Measurements from ENCODE around the gene ZP3. TPM values are rescaled to one million over a fixed set of nuclear protein-coding genes. Genes with fewer than 3 reads are reported as not detected.
"Not testable (repeated sequence)": the region's sequence is repeated elsewhere in the genome, so short reads cannot be mapped to it uniquely, and the experiment has no call there.

Gene ZP3
- total RNA-seq, 1 donor from 2014 or later = 0.89 TPM

- H3K4me3 Mint-ChIP-seq; H3K36me3 Mint-ChIP-seq; H3K27ac Mint-ChIP-seq; H3K27me3 Mint-ChIP-seq (ENCODE audit: low read depth); H3K9me3 Mint-ChIP-seq; H3K4me1 Mint-ChIP-seq; DNase-seq (ENCODE audit: low spot score in 2 of 2, unreplicated experiment in 2 of 2): not testable (repeated sequence)
Observed at GRCh38 chr7:76479628-76480027, 54.9 kb downstream of the ZP3 start.

GRCh38 chr7:76480403-76481253, 55.9 kb downstream of the ZP3 start:
- H3K4me3 Mint-ChIP-seq; H3K27me3 Mint-ChIP-seq (ENCODE audit: low read depth); DNase-seq (ENCODE audit: low spot score in 2 of 2, unreplicated experiment in 2 of 2); H3K36me3 Mint-ChIP-seq; H3K9me3 Mint-ChIP-seq; H3K4me1 Mint-ChIP-seq; H3K27ac Mint-ChIP-seq: not testable (repeated sequence)

GRCh38 chr7:76482660-76483059, 57.9 kb downstream of the ZP3 start:
- not testable (repeated sequence) for H3K27me3 Mint-ChIP-seq (ENCODE audit: low read depth); DNase-seq (ENCODE audit: low spot score in 2 of 2, unreplicated experiment in 2 of 2); H3K9me3 Mint-ChIP-seq; H3K4me3 Mint-ChIP-seq; H3K27ac Mint-ChIP-seq; H3K4me1 Mint-ChIP-seq; H3K36me3 Mint-ChIP-seq

GRCh38 chr7:76483081-76483480, 58.3 kb downstream of the ZP3 start:
- H3K9me3 Mint-ChIP-seq; DNase-seq (ENCODE audit: low spot score in 2 of 2, unreplicated experiment in 2 of 2): not testable (repeated sequence)

GRCh38 chr7:76484456-76484855, 59.7 kb downstream of the ZP3 start:
- H3K27ac Mint-ChIP-seq; H3K9me3 Mint-ChIP-seq; H3K4me3 Mint-ChIP-seq; DNase-seq (ENCODE audit: low spot score in 2 of 2, unreplicated experiment in 2 of 2); H3K36me3 Mint-ChIP-seq; H3K4me1 Mint-ChIP-seq; H3K27me3 Mint-ChIP-seq (ENCODE audit: low read depth): not testable (repeated sequence)

More at GRCh38 chr7:76483081-76483480, 58.3 kb downstream of the ZP3 start:
- not testable (repeated sequence) for H3K4me1 Mint-ChIP-seq; H3K27ac Mint-ChIP-seq; H3K36me3 Mint-ChIP-seq; H3K4me3 Mint-ChIP-seq; H3K27me3 Mint-ChIP-seq (ENCODE audit: low read depth)

- not testable (repeated sequence) for H3K9me3 Mint-ChIP-seq; H3K4me1 Mint-ChIP-seq; DNase-seq (ENCODE audit: low spot score in 2 of 2, unreplicated experiment in 2 of 2); H3K4me3 Mint-ChIP-seq; H3K27me3 Mint-ChIP-seq (ENCODE audit: low read depth); H3K27ac Mint-ChIP-seq; H3K36me3 Mint-ChIP-seq
Observed at GRCh38 chr7:76485822-76486610, 61.3 kb downstream of the ZP3 start.

- H3K27ac Mint-ChIP-seq; H3K4me3 Mint-ChIP-seq; H3K4me1 Mint-ChIP-seq; H3K9me3 Mint-ChIP-seq; H3K27me3 Mint-ChIP-seq (ENCODE audit: low read depth); H3K36me3 Mint-ChIP-seq; DNase-seq (ENCODE audit: low spot score in 2 of 2, unreplicated experiment in 2 of 2): not testable (repeated sequence)
Observed at GRCh38 chr7:76486618-76487017, 61.9 kb downstream of the ZP3 start.

- not testable (repeated sequence) for H3K27ac Mint-ChIP-seq; H3K27me3 Mint-ChIP-seq (ENCODE audit: low read depth); H3K9me3 Mint-ChIP-seq; H3K4me3 Mint-ChIP-seq; H3K4me1 Mint-ChIP-seq; DNase-seq (ENCODE audit: low spot score in 2 of 2, unreplicated experiment in 2 of 2); H3K36me3 Mint-ChIP-seq
Observed at GRCh38 chr7:76487969-76488368, 63.2 kb downstream of the ZP3 start.

Other genes with a start within 250 kb of the ZP3 start
- 6.9 to 8.2 TPM (median 7.7 TPM) in 3 replicates for gene SRRM3, start 223.1 kb upstream of the ZP3 start, total RNA-seq
- gene HSPB1, start 122.3 kb upstream of the ZP3 start, total RNA-seq = 235 to 241 TPM (median 239 TPM) in 3 replicates
- gene YWHAG, start 66.0 kb upstream of the ZP3 start, total RNA-seq = 144 to 145 TPM (median 145 TPM) in 3 replicates
- gene SSC4D, start 15.3 kb upstream of the ZP3 start, total RNA-seq = 22.4 to 26.2 TPM (median 25.2 TPM) in 3 replicates
- 18.9 to 24.6 TPM (median 23.4 TPM) in 3 replicates for gene DTX2, start 36.8 kb downstream of the ZP3 start, total RNA-seq
- 49.5 to 56.9 TPM (median 50.1 TPM) in 3 replicates for gene UPK3B, start 85.6 kb downstream of the ZP3 start, total RNA-seq
- 0.18 to 0.44 TPM (median 0.34 TPM) in 3 replicates for gene SPDYE16, start 118.3 kb downstream of the ZP3 start, total RNA-seq
- gene POMZP3, start 202.3 kb downstream of the ZP3 start, total RNA-seq = 14.7 to 15.8 TPM (median 15.7 TPM) in 3 replicates

Measured in mesothelial cell of epicardium (in vitro differentiated cells).